NCI-H1092 treated with DMSO at 0.1 percent for 48 hours (cell line): ENCODE data around the gene ELF2.
"Not testable (repeated sequence)": the region's sequence is repeated elsewhere in the genome, so short reads cannot be mapped to it uniquely, and the experiment has no call there.

ENCODE experiments used
- DNase-seq: peaks from one replicate; lab custom pipeline; 2025; lab: John Stamatoyannopoulos, UW

The ELF2 gene

GRCh38 chr4:139077567-139078355, 99.3 kb downstream of the ELF2 start:
- no peak for DNase-seq

GRCh38 chr4:139076016-139076744, 100.8 kb downstream of the ELF2 start:
- DNase-seq: no peak

DNA sequence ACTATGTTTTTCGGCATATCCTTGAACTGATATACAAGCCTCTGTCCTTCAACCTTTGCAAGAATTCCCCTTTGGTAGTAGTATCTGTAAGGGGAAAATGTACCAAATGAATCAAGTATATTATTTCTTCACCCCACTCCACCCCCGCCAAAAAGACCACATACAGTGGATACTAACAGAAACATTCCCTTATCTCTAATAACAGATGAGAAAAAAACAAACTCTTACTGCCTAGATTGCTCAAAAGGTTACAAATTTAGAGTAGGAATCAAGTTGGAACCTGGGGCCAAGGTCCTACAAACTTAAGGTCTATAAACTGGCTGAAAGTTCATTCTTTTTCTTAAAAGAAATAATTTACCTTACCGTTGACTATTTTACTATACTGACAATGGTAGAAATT, 116.4 kb downstream of the ELF2 start:
- DNase-seq: no peak

GRCh38 chr4:139059026-139059425, 118.0 kb downstream of the ELF2 start:
- peak; percentile 26 for DNase-seq

DNA sequence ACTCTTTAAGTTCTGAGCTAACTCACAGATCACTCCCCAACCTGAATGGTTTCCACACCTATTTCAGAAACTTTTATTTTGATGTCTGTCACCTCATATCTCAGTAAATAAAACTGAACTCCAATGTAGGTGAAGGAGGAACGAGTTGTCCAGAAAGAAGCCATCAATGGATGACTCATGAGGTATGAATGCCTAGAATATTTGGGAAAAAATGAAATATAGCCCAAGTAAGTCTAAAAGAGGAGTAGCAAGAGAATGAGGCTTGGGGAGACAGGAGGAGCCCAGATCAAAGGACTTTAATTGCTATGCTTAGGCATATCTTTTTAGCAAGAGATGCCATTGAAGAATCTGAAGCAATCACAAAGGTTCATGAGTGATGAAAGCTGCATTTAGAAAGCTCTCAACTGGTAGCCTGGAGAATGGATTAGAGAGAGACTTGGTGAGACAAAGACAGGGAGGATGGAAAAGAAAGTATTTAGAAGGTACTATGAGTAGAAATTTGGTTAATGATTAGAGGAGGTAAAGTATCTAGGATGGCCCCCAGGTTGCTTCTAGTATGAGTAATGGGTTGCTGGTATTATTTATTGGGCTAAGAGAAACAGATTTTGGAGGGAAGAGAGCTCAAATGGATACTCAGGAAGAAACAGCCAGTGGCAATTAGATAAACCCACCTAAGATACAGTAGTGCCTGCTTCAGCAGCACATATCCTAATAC, 122.1 kb downstream of the ELF2 start:
- no peak for DNase-seq

DNA sequence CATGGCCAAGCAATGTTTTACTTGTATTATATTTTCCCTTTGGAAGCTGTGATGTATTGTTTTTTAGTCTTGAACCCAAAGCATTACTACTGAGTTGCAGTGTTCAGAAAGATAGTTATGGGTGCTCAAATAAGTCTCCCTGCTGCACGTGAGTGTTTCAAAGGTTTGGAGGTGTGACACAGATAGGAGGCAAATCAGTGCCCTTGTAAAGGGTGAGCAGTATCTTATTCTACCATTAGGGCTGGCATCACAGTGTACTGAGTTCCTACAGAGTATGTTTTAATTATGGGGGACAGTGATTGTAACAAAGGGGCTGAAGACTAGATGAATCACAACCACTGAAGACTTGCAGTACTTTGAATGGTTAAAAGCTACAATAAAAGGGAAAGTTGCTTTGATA, 123.1 kb downstream of the ELF2 start:
- DNase-seq: no peak

GRCh38 chr4:139050446-139050845, 126.6 kb downstream of the ELF2 start:
- no peak for DNase-seq

DNA sequence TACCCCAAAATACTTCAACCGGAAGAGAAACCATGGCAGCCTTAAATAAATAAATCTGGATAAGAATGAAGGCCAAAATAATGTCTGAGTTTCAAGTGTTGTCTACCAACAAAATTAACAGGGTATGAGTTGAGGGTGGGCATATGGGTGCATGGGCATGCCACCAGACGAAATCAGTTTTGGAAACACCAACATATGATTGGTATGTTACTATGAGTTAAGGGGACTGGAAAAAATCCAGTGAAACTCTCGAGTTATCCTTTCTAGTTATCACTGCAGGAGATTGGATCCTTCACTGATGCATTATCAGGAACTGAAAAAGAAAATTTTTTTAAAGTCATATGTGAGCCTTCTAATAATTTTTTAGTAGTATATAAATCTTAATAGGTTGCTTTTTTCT, 129.0 kb downstream of the ELF2 start:
- DNase-seq: no peak

DNA sequence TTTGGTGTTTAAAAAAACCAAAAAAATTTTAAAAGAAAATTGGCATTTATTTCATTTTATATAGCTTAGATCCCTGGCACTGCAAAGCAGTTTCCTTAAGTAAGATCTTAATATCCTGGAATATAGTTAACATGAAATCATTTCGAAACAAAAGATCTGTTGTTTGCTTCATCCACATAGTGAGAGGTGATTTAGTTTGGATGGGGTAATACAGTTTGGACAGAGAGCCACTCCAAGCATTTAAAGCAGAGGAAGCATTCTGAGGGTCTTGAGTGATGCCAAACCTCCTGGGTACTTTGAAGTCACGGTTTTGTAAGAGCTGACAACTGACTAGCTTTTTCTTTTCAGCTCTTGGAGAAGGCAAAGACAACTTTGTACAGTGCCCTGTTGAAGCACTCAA, 132.7 kb downstream of the ELF2 start:
- no peak for DNase-seq

GRCh38 chr4:139042981-139043460, 134.0 kb downstream of the ELF2 start:
- no peak for DNase-seq

GRCh38 chr4:139038874-139039443, 138.1 kb downstream of the ELF2 start:
- DNase-seq: no peak

DNA sequence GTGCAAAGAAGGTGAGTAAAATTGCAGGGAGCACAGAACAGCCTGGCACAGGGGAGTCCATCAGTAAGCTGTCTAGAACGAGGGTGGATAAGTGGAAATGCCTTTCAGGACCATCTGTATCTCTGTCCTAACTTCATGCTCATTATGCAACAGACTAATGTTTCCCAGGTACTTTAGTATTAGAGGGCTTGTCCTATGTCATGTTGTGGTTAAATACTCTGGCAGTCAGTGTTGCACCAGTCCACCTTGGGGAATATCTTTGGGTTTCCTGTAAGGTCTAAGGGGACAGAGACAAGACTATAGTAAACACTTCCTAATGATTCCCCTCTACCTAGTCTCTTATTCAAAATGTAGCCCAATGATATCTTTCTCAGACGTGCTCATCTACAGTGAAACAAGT, 140.1 kb downstream of the ELF2 start:
- no peak for DNase-seq

DNA sequence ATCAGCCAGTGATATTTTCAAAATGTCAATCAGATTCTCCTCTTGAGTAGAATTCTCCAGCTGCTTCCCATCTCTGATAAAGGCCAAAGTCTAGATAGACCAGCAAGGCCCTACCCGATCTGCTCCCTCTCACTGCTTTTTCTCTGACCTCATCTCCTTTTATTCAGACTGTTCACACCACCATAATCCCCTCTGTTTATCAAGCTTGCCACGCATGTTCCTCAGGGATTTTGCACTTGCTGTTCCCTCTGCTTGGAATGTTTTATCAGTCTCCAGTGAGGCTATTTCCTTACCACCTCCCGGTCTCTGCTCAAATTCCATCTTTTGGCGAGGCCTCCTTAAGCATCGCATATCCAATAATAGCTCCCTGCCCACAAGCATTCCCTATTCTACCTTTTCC, 141.4 kb downstream of the ELF2 start:
- no peak for DNase-seq

DNA sequence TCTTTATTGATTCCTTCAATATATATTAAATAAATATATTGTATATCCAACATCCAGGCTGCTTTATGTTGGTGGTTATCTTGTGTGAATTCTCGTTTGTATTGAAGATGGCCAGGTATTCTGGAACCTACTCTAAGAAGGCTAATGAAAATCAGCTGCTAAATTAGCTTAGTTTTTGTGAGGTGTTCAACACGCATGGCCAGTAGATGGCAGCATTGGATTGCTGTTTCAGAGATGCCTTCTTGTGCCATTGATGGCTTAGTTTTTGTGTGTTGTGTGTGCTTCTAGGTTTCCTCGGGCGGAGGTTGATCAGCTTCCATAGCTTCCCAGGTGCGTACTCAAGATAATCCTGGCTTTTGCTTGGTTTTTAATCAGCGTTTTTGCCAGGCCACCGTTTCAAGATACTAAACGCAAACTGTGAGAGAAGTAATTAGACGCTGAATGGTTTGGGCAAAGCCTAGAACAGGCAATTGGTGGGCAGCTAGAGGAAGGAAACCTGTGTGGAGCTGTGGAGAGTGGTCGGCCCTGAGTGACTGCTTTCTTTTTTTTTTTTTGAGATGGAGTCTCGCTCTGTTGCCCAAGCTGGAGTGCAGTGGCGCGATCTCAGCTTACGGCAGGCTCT, 146.3 kb downstream of the ELF2 start:
- DNase-seq: peak; percentile 62

DNA sequence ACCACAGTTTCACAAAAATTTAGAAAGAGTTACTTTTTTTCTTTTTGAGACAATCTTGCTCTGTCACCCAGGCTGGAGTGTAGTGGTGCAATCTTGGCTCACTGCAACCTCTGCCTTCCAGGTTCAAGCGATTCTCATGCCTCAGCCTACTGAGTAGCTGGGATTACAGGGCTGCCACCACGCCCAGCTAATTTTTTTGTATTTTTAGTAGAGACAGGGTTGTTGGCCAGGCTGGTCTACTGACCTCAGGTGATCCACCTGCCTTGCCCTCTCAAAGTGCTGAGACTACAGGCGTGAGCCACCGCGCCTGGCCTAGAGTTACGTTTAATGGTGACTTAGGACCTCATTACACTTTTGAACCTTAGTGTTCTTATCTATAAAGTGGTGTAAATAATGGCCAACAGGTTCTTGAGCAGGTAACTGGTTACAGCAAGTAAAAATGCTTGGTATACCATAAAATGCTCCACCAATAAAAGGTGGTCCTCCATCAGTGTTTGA, 147.1 kb downstream of the ELF2 start:
- DNase-seq: not testable (repeated sequence)

DNA sequence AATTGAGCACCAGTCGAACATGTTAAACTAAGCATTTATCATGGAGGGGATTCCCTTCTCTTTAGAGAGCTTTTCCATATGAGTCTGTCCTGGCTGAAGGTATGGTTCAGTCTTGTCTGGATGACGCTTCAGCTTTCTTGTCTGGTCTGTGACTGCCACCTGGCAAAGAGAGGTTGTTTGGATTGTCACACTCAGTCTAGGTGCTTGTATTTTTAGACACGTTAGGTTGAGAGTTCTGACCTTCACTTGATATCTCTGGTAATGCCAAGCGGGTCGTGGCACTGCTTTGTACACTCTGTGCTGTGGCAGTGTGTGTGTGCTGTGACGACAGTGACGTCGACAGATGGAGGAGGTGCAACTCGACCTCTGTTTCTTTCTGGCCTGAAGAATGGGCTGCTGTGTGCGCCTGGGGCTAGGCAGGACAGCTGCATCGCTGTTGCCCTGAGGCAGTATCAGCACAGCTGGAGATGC, 148.8 kb downstream of the ELF2 start:
- DNase-seq: no peak

- no peak for DNase-seq
Measured at GRCh38 chr4:139027776-139028175, 149.2 kb downstream of the ELF2 start.

DNA sequence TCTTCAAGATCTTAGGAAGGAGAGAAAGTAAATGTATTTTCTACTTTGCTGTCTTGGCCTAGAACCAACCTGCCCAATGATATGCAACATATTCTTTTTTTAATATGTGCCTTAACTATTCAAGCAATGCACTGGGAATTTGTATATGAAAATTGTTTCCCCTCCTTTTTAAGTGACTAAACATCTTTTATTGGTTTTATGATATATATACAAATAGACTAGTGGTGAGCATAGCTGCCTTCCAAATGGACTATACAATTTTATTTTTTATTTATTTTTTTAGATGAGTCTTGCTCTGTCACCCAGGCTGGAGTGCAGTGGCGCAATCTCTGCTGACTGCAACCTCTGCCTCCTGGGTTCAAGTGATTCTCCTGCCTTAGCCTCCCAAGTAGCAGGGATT, 151.2 kb downstream of the ELF2 start:
- DNase-seq: no peak

- DNase-seq: no peak
Measured at GRCh38 chr4:139024686-139025085, 152.3 kb downstream of the ELF2 start.

DNA sequence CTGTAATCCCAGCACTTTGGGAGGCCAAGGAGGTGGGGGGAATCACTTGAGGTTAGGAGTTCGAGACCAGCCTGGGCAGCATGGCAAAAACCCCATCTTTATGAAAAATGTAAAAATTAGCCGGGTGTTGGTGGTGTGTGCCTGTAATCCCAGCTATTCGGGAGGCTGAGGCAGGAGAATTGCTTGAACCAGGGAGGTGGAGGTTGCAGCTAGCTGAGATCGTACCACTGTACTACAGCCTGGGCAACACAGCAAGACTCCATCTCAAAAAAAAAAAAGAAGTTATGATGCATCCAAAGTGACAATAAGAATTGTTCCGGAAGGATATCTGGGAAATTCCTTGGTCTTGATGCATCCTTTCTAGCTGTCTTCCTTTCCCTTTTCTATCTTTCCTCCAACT, 154.2 kb downstream of the ELF2 start:
- DNase-seq: no peak

DNA sequence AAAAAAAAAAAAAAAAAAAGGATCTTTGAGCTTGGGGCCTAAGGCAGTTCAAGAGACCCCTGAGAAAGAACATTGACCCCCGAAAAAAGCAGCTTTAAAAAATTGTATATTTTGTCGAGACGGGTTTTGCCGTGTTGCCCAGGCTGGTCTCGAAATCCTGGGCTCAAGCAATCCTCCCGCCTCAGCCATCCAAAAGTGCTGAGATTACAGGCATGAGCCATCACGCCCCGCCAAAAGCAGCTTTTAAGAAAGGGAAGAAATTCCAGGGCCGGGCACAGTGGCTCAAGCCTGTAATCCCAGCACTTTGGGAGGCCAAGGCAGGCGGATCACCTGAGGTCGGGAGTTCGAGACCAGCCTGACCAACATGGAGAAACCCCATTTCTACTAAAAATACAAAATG, 155.9 kb downstream of the ELF2 start:
- not testable (repeated sequence) for DNase-seq

DNA sequence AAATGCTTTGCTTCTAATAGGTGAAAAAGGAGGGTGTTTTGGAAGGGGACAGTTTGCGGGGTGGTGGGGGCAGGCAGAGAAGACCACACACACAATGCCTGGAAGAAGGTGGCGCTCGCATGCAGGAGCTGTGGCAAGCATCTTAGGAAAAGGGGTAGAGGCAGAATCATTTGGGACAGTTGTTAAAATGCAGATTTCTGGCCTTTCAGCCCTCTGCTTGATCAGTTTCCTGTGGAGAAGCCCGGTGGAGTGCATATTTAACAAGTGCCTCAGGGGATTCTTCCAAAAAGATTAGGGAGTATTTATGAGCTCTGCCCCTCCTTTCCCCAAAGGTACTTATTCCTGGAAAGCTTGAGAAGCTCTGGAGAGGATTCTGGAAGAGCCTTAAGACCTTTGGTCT, 156.6 kb downstream of the ELF2 start:
- DNase-seq: no peak
